Measurements from ENCODE around the gene RPL36. TPM values are rescaled to one million over a fixed set of nuclear protein-coding genes. Genes with fewer than 3 reads are reported as not detected.

RPL36 gene
- total and polyA plus RNA-seq, 2 donors: 287 to 1,053 TPM

DNA sequence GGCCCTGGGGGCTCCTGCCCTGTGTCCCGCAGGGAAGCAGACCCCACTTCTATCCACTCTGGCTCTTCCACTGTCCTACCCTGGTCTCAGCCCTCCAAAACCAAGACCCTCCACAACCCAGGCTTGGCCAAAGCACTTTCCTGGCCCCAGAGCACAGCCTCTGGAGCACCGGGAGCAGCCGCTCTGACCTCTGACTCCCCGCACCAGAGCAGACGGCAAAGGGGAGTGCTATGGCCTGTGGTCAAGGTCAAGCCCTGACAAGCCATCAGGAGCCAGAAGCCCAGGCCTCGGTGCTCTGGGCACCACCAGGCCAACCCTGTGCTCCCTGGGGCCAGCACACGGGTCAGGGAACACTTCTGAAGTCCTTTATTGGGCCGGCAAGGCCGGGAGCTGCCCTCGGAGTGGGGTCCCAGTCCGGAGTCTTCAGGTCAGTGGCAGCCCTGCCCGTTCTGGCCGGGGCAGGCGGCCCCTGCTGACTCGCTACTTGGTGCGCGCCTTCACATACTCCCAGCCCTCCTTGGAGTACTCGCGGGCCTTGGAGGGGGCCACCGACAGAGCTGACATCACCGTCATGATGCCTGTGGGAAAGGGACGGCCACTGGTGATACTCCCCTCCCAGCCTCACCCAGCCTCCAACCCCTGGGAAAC is 11.9 kb upstream of the RPL36 start:
- H3K4me3 ChIP-seq (ENCODE audit: low read depth, low read length): no peak overlapping the region
- no peaks in the 10 kb centered on the region for H3K36me3 ChIP-seq (ENCODE audit: insufficient read depth)
- no peaks in the 10 kb centered on the region for H3K4me1 ChIP-seq (ENCODE audit: insufficient read depth)
- 89% methylated on average over 22 of the region's 22 CpGs for WGBS
- H3K27ac ChIP-seq (ENCODE audit: low read depth): no peak overlapping the region
- no peak for DNase-seq (ENCODE audit: extremely low spot score)

DNA sequence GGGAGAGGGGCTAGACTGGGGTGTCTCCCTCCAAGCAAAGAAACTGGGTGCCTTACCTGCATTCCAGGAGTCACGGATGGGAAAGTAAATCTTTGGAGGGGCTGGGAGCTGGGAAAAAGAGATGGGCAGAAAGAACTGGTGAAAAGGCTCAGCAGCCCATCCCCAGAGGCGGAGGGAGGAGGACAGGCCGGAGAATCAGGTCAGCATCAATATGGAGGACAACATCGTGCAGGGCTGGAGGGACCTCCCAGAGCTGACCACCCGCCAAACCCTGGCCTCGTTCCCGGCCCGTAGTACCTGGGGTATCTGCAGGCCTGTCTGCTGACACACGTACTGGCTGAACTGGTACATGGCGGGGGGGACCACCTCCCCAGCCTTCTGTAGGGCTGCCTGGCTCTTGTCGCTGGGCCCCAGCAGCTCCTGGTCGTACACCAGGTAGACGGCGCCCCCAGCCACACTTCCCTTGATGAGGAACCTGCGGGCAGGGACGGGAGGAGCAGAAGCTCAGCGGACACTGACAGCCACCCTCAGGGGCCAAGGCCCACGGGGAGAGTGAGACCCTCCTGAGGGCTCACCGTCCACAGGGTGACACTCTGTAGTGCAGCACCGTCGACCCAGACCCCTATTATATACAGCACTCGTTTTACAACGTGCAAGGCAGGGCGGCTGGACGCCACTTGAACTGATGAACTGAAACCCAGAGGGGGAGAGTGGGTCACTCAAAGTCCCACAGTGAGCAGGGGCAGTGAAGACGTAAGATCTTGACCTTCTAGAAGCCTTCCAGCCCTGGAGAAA is 10.6 kb upstream of the RPL36 start:
- Histone ChIP-seq H3K36me3 (ENCODE audit: insufficient read depth) (no peaks in the 10 kb centered on the region), H3K27ac (ENCODE audit: low read depth) (no peak overlapping the region), H3K4me1 (ENCODE audit: insufficient read depth) (no peaks in the 10 kb centered on the region), H3K4me3 (ENCODE audit: low read depth, low read length) (peak overlapping the region; percentile 55)
- WGBS: 20% methylated on average over 26 of the region's 26 CpGs
- no peak for DNase-seq (ENCODE audit: extremely low spot score)

DNA sequence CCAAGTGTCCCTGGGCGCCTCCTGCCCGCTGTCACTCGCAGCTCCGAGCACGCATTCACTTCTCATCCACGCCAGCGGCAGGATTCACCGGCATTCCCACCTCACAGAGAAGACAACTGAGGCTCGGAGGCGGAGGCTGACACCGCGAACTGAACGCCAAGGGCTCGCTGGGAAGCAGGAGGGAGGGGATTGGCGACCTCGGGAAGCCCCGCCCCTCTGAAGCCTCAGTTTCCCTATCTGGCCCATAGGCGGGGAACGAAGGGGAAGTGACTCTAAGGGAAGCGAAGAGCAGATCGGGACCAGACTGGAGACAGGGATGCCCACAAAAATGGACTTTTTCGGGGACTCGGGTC is 10.0 kb upstream of the RPL36 start:
- no peaks in the 10 kb centered on the region for H3K36me3 ChIP-seq (ENCODE audit: insufficient read depth)
- peak overlapping the region; percentile 66 for H3K27ac ChIP-seq (ENCODE audit: low read depth)
- H3K4me1 ChIP-seq (ENCODE audit: insufficient read depth): no peaks in the 10 kb centered on the region
- H3K4me3 ChIP-seq (ENCODE audit: low read depth, low read length): peak overlapping the region; percentile 55
- under 1% methylated on average over 23 of the region's 23 CpGs for WGBS
- no peak for DNase-seq (ENCODE audit: extremely low spot score)

GRCh38 chr19:5680437-5681368 is 9.4 kb upstream of the RPL36 start, which contains the start of the genes HSD11B1L and MICOS13:
HSD11B1L (plus strand) TSS chr19:5681027; CDS start chr19:5684833, 3,806 bp downstream.
MICOS13 (minus strand) TSS chr19:5680516; CDS start chr19:5680486, 30 bp downstream.
- Histone ChIP-seq H3K4me3 (ENCODE audit: low read depth, low read length) (peak within 1 kb of the TSS; percentile 55), H3K27ac (ENCODE audit: low read depth) (peak within 1 kb of the TSS; percentile 66), H3K36me3 (ENCODE audit: insufficient read depth) (no peaks in the 10 kb centered on the region), H3K4me1 (ENCODE audit: insufficient read depth) (no peaks in the 10 kb centered on the region)
- DNase-seq (ENCODE audit: extremely low spot score): peak; percentile 96
- WGBS: under 1% methylated on average over 94 of the region's 94 CpGs

DNA sequence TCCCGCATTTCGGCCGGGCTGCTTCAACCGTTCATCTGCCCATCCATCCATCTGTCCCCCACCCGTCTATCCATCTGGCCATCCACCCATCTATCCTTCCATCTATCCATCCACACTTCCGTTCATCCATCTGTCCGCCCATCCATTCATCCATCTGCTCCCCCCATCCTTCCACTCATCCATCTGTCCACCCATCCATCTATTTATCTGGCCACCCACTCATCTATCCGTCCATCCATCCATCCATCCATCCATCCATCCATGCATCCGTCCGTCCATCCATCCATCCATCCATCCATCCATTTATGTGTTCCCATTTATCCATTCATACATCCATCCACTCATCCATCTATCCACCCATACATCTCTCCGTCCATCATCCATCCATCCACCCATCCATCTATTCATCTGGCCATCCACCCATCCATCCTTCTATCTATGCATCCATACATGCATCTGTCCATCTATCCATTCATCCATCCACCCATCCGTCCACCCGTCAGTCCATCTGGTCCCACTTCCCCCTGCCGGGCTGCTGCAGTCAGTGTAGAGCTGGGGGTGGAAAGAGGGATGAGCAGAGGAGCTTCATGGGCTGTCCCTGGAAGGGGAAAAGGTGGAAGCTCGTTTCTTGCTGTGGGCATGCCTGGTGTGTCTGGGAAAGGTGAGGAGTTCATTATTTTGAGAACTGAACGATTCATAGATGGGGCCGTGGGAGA is 8.5 kb upstream of the RPL36 start:
- H3K27ac ChIP-seq (ENCODE audit: low read depth): no peak overlapping the region
- 60% methylated on average over 17 of the region's 17 CpGs for WGBS
- DNase-seq (ENCODE audit: extremely low spot score): no peak

GRCh38 chr19:5682107-5682482 is 8.0 kb upstream of the RPL36 start:
- WGBS: 90% methylated on average over 3 of the region's 3 CpGs
- H3K27ac ChIP-seq (ENCODE audit: low read depth): no peak overlapping the region
- H3K36me3 ChIP-seq (ENCODE audit: insufficient read depth): no peaks in the 10 kb centered on the region
- DNase-seq (ENCODE audit: extremely low spot score): no peak
- H3K4me1 ChIP-seq (ENCODE audit: insufficient read depth): no peaks in the 10 kb centered on the region
- no peak overlapping the region for H3K4me3 ChIP-seq (ENCODE audit: low read depth, low read length)

More for the DNA sequence above, 8.5 kb upstream of the RPL36 start:
- Histone ChIP-seq H3K36me3 (ENCODE audit: insufficient read depth) (no peaks in the 10 kb centered on the region), H3K4me3 (ENCODE audit: low read depth, low read length) (peak overlapping the region; percentile 31), H3K4me1 (ENCODE audit: insufficient read depth) (no peaks in the 10 kb centered on the region)

DNA sequence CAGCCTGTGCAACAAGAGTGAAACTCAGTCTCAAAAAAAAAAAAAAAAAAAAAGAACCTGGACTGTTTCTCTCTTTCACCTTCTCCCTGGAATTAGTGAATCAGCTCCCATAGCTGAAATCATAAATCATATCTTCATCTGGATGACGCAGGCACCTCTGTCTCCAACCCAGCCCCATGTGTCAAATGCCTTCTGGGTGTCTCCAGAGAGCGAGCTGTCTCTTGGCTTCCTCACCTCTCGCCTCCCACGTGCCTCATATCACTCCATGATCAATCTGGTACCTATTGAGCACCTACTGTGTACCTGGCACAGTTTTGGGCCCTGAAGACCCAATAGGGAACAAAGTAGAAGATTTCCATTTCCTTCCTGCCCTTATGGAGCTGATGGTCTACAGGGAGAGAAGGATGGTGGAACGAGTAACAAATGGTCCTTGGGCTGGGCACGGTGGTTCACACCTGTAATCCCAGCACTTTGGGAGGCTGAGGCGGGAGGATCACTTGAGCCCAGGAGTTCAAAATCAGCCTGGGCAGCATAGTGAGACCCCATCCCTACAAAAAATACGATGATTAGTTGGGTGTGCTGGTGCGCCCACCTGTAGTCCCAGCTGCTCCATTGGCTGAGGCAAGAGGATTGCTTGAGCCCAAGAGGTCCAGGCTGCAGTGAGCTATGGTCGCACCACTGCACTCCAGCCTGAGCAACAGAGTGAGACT is 6.8 kb upstream of the RPL36 start:
- DNase-seq (ENCODE audit: extremely low spot score): no peak
- Histone ChIP-seq H3K27ac (ENCODE audit: low read depth) (no peak overlapping the region), H3K36me3 (ENCODE audit: insufficient read depth) (no peaks in the 10 kb centered on the region), H3K4me1 (ENCODE audit: insufficient read depth) (no peaks in the 10 kb centered on the region), H3K4me3 (ENCODE audit: low read depth, low read length) (no peak overlapping the region)
- 93% methylated on average over 10 of the region's 10 CpGs for WGBS

- no peak for DNase-seq (ENCODE audit: extremely low spot score)
- H3K27ac ChIP-seq (ENCODE audit: low read depth): no peak overlapping the region
- 93% methylated on average over 22 of the region's 22 CpGs for WGBS
- no peaks in the 10 kb centered on the region for H3K4me1 ChIP-seq (ENCODE audit: insufficient read depth)
- H3K4me3 ChIP-seq (ENCODE audit: low read depth, low read length): no peak overlapping the region
- H3K36me3 ChIP-seq (ENCODE audit: insufficient read depth): no peaks in the 10 kb centered on the region
Measured at GRCh38 chr19:5684694-5685430, 5.2 kb upstream of the RPL36 start.

- H3K4me3 ChIP-seq (ENCODE audit: low read depth, low read length): peak overlapping the region; percentile 41
- no peak for DNase-seq (ENCODE audit: extremely low spot score)
- 36% methylated on average over 16 of the region's 16 CpGs for WGBS
- H3K4me1 ChIP-seq (ENCODE audit: insufficient read depth): no peaks in the 10 kb centered on the region
- H3K36me3 ChIP-seq (ENCODE audit: insufficient read depth): no peaks in the 10 kb centered on the region
- no peak overlapping the region for H3K27ac ChIP-seq (ENCODE audit: low read depth)
Measured at GRCh38 chr19:5686326-5686646, 3.8 kb upstream of the RPL36 start.

DNA sequence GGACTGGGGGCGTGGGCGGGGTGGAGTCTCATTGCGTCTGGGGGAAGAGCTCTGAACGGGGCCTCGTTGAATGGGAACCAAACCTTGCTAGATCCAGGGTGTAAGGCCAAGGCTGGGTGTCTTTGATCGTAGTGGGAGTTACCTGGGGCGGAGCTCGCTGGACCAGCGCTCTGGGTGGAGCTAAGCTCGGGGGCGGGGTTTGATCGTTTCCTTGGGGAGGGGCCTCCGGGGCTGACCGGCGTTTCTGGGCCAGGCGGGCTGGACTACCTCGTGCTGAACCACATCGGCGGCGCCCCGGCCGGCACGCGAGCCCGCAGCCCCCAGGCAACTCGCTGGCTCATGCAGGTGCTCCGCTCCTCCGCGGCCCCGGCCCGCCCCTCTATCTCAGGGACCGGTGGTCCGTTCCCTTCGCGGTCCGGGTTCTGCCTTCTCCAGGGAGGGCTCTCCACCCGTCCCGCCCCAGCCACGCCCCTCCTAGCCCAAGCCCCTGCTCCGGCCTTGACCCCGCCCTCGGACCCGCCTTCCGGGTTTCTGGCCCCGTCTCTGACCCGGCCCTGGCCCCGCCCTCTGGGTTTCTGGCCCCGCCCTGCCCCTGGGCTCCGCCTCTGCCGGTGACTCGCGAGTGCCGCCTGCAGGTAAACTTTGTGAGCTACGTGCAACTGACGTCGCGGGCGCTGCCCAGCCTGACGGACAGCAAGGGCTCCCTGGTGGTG is 3.3 kb upstream of the RPL36 start:
- H3K4me3 ChIP-seq (ENCODE audit: low read depth, low read length): peak overlapping the region; percentile 41
- peak overlapping the region; percentile 12 for H3K27ac ChIP-seq (ENCODE audit: low read depth)
- under 1% methylated on average over 59 of the region's 59 CpGs for WGBS
- no peaks in the 10 kb centered on the region for H3K4me1 ChIP-seq (ENCODE audit: insufficient read depth)
- H3K36me3 ChIP-seq (ENCODE audit: insufficient read depth): no peaks in the 10 kb centered on the region
- DNase-seq (ENCODE audit: extremely low spot score): peak; percentile 76

- H3K36me3 ChIP-seq (ENCODE audit: insufficient read depth): no peaks in the 10 kb centered on the region
- 48% methylated on average over 76 of the region's 76 CpGs for WGBS
- no peaks in the 10 kb centered on the region for H3K4me1 ChIP-seq (ENCODE audit: insufficient read depth)
- no peak overlapping the region for H3K27ac ChIP-seq (ENCODE audit: low read depth)
- peak overlapping the region; percentile 41 for H3K4me3 ChIP-seq (ENCODE audit: low read depth, low read length)
- no peak for DNase-seq (ENCODE audit: extremely low spot score)
Measured at GRCh38 chr19:5687360-5688198, 2.5 kb upstream of the RPL36 start.
